C4-2B (cell line): ENCODE measurements around the gene PPP2R2C.

ENCODE experiments used
- ZFX ChIP-seq: fragments of 450-650 bp; IDR thresholded peaks from 2 replicates; pipeline ENCODE4 v1.6.1; 2017
- TF ChIP-seq, protein P1 (sequence below): fragments of 450-650 bp; conservative IDR thresholded peaks from 2 replicates; pipeline ENCODE4 v1.5.1; 2017; ENCODE audit warnings: mild to moderate bottlenecking

DNA sequence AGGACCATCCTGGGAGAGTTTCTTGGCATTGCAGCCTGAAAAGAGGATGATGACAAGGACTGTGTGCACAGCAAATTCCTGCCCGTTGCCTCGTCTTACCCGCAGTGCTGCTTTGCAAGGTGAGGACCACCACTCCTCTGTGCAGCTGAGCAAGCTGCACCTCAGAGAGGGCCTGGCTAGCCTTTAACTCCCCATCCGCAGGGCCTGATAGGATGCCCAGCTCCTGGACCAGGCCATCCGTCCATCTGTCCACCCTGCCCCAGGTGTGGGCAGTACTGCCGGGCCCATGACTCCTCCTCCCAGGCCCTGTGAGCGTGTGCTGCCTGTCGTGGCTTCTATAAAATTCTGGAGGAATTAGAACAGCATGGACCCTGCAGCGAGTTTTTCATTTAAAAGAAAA lies 43.9 kb upstream of the PPP2R2C start:
- TF ChIP-seq, protein P1, sequence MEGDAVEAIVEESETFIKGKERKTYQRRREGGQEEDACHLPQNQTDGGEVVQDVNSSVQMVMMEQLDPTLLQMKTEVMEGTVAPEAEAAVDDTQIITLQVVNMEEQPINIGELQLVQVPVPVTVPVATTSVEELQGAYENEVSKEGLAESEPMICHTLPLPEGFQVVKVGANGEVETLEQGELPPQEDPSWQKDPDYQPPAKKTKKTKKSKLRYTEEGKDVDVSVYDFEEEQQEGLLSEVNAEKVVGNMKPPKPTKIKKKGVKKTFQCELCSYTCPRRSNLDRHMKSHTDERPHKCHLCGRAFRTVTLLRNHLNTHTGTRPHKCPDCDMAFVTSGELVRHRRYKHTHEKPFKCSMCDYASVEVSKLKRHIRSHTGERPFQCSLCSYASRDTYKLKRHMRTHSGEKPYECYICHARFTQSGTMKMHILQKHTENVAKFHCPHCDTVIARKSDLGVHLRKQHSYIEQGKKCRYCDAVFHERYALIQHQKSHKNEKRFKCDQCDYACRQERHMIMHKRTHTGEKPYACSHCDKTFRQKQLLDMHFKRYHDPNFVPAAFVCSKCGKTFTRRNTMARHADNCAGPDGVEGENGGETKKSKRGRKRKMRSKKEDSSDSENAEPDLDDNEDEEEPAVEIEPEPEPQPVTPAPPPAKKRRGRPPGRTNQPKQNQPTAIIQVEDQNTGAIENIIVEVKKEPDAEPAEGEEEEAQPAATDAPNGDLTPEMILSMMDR = no peak
- no peak for TF ChIP-seq ZFX
